KMS-11 (cell line): ENCODE results near the gene CXCR6.

Source experiments
- H2AFZ ChIP-seq: fragments of 200-600 bp; sonication (generic); 2 replicates; pipeline ENCODE4 v1.6.1; 2016; ENCODE audit warnings: antibody characterized with exemption, mixed run types, low read depth
- H3K27ac ChIP-seq: fragments of 200-600 bp; sonication (generic); 2 replicates; pipeline ENCODE4 v1.6.1; 2016; ENCODE audit warnings: mild to moderate bottlenecking, mixed run types
- H3K27me3 ChIP-seq: fragments of 200-600 bp; sonication (generic); 2 replicates; pipeline ENCODE4 v1.6.1; 2017; ENCODE audit warnings: mild to moderate bottlenecking, low read depth, mixed run types, moderate library complexity; ENCODE audit not compliant: insufficient read depth
- H3K36me3 ChIP-seq: fragments of 200-600 bp; sonication (generic); 2 replicates; pipeline ENCODE4 v1.6.1; 2017; ENCODE audit warnings: mild to moderate bottlenecking, mixed run types; ENCODE audit not compliant: insufficient read depth
- H3K4me1 ChIP-seq: fragments of 200-600 bp; sonication (generic); 2 replicates; pipeline ENCODE4 v1.6.1; 2016; ENCODE audit warnings: mild to moderate bottlenecking, low read depth, mixed run types; ENCODE audit not compliant: poor library complexity, severe bottlenecking
- H3K4me2 ChIP-seq: fragments of 200-600 bp; sonication (generic); 2 replicates; pipeline ENCODE4 v1.7.0; 2016; ENCODE audit warnings: mild to moderate bottlenecking, mixed run types
- H3K4me3 ChIP-seq: fragments of 200-600 bp; sonication (generic); IDR thresholded peaks from 2 replicates; pipeline ENCODE4 v1.6.1; 2017; ENCODE audit warnings: low read depth, low read length, mixed read lengths; ENCODE audit not compliant: insufficient read depth
- H3K79me2 ChIP-seq: fragments of 200-600 bp; sonication (generic); 2 replicates; pipeline ENCODE4 v1.6.1; 2016; ENCODE audit warnings: low read depth, mixed run types; ENCODE audit not compliant: insufficient read depth
- H3K9ac ChIP-seq: fragments of 200-600 bp; sonication (generic); 2 replicates; pipeline ENCODE4 v1.6.1; 2016; ENCODE audit warnings: mild to moderate bottlenecking, mixed run types
- H4K20me1 ChIP-seq: fragments of 200-600 bp; sonication (generic); 2 replicates; pipeline ENCODE4 v1.6.1; 2016; ENCODE audit warnings: mild to moderate bottlenecking, mixed run types; ENCODE audit not compliant: insufficient read depth
- TF ChIP-seq, protein P1 (sequence below): fragments of 200-600 bp; sonication (generic); conservative IDR thresholded peaks from 2 replicates; pipeline ENCODE4 v1.6.1; 2017; ENCODE audit warnings: low read depth, mild to moderate bottlenecking, antibody characterized with exemption, low read length, moderate library complexity, mixed read lengths

The CXCR6 gene

GRCh38 chr3:45904931-45905330 is 38.3 kb upstream of the CXCR6 start:
- TF ChIP-seq, protein P1, sequence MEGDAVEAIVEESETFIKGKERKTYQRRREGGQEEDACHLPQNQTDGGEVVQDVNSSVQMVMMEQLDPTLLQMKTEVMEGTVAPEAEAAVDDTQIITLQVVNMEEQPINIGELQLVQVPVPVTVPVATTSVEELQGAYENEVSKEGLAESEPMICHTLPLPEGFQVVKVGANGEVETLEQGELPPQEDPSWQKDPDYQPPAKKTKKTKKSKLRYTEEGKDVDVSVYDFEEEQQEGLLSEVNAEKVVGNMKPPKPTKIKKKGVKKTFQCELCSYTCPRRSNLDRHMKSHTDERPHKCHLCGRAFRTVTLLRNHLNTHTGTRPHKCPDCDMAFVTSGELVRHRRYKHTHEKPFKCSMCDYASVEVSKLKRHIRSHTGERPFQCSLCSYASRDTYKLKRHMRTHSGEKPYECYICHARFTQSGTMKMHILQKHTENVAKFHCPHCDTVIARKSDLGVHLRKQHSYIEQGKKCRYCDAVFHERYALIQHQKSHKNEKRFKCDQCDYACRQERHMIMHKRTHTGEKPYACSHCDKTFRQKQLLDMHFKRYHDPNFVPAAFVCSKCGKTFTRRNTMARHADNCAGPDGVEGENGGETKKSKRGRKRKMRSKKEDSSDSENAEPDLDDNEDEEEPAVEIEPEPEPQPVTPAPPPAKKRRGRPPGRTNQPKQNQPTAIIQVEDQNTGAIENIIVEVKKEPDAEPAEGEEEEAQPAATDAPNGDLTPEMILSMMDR, result no peak
- Histone ChIP-seq H2AFZ (no peak overlapping the region), H3K36me3 (no peaks in the 10 kb centered on the region), H3K27me3 (no peaks in the 10 kb centered on the region), H3K4me1 (no peaks in the 10 kb centered on the region), H4K20me1 (no peaks in the 10 kb centered on the region), H3K27ac (no peak overlapping the region), H3K4me3 (no peak overlapping the region), H3K4me2 (no peak overlapping the region), H3K79me2 (no peaks in the 10 kb centered on the region), H3K9ac (no peak overlapping the region)

DNA sequence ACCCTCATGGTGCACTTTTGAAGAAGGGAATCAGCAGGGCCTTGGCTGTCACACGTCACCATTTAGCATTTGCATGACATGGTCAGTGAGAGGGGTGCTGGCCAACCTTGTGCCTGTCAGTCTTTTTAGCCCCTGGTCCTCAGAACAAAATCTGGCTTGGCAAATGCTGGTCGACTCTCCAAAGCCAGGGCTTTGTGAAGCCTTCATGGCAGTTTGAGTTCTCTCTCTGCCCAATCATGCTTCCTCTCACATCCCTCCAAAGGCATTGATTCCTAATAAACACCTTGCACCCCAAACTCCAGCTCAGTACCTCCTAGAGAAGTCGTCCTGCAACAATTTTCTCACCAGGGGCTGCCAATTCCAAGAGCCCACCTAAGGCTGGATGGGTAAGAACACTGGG is 37.5 kb upstream of the CXCR6 start:
- Histone ChIP-seq H3K4me3 (no peak overlapping the region), H3K9ac (no peak overlapping the region), H3K36me3 (no peaks in the 10 kb centered on the region), H3K27me3 (no peaks in the 10 kb centered on the region), H3K4me2 (no peak overlapping the region), H3K27ac (no peak overlapping the region), H3K79me2 (no peaks in the 10 kb centered on the region), H4K20me1 (no peaks in the 10 kb centered on the region), H3K4me1 (no peaks in the 10 kb centered on the region), H2AFZ (no peak overlapping the region)
- TF ChIP-seq, protein P1, result no peak

- H3K36me3 ChIP-seq, result no peaks in the 10 kb centered on the region
- H3K4me1 ChIP-seq, result no peaks in the 10 kb centered on the region
- H3K27me3 ChIP-seq, result no peaks in the 10 kb centered on the region
- H3K27ac ChIP-seq, result no peak overlapping the region
- TF ChIP-seq, protein P1, result no peak
- H2AFZ ChIP-seq, result no peak overlapping the region
- no peaks in the 10 kb centered on the region for H3K79me2 ChIP-seq
- no peak overlapping the region for H3K4me3 ChIP-seq
- H3K9ac ChIP-seq, result no peak overlapping the region
- H4K20me1 ChIP-seq, result no peaks in the 10 kb centered on the region
- no peak overlapping the region for H3K4me2 ChIP-seq
Observed at GRCh38 chr3:45906681-45907407, 36.4 kb upstream of the CXCR6 start.

GRCh38 chr3:45907769-45908705 is 35.2 kb upstream of the CXCR6 start:
- Histone ChIP-seq H3K79me2 (no peaks in the 10 kb centered on the region), H3K9ac (no peak overlapping the region), H3K4me1 (no peaks in the 10 kb centered on the region), H3K4me3 (no peak overlapping the region), H4K20me1 (no peaks in the 10 kb centered on the region), H2AFZ (no peak overlapping the region), H3K27ac (no peak overlapping the region), H3K4me2 (no peak overlapping the region), H3K27me3 (no peaks in the 10 kb centered on the region), H3K36me3 (no peaks in the 10 kb centered on the region)
- TF ChIP-seq, protein P1, result no peak
